Tibial nerve (tissue), 4 donors: ENCODE results near the gene MSI2. TPM values are rescaled to one million over a fixed set of nuclear protein-coding genes. Genes with fewer than 3 reads are reported as not detected.

ENCODE experiments used
- DNase-seq, 2 donors: peaks; one replicate each; pipeline ENCODE4 v3.0.0-alpha.2; 2019; ENCODE audit warnings: low spot score in 2 of 2
- H3K27ac ChIP-seq, 4 donors: fragments of 200-600 bp; sonication (generic) in 3 of 4; one replicate each; pipeline ENCODE4 v1.5.1; 2017 to 2019; ENCODE audit warnings: mild to moderate bottlenecking in 1 of 4
- H3K27me3 ChIP-seq, 2 donors: fragments of 200-600 bp; sonication (generic) in 1 of 2; one replicate each; pipeline versions ENCODE4 v1.5.1 to v1.6.0; 2017 to 2019
- H3K36me3 ChIP-seq, 3 donors: fragments of 200-600 bp; sonication (generic); one replicate each; pipeline ENCODE4 v1.5.1; 2018 to 2019
- H3K4me1 ChIP-seq, 4 donors: fragments of 200-600 bp; sonication (generic) in 3 of 4; one replicate each; pipeline ENCODE4 v1.5.1; 2017 to 2019
- H3K4me3 ChIP-seq, 4 donors: fragments of 200-600 bp; sonication (generic) in 3 of 4; one replicate each; pipeline ENCODE4 v1.5.1; 2017 to 2019; ENCODE audit warnings: mild to moderate bottlenecking in 1 of 4, moderate library complexity in 1 of 4
- H3K9me3 ChIP-seq, 4 donors: fragments of 200-600 bp; sonication (generic) in 3 of 4; one replicate each; pipeline ENCODE4 v1.5.1; 2017 to 2019
- CTCF ChIP-seq, 5 experiments: fragments of 200-600 bp in 3 of 5; fragments of 450-650 bp in 2 of 5; sonication (generic) in 3 of 5; IDR thresholded peaks; one replicate each; pipeline ENCODE4 v1.5.1; 2016 to 2019; ENCODE audit warnings: antibody characterized with exemption in 5 of 5, mild to moderate bottlenecking in 3 of 5, moderate library complexity in 2 of 5
- EP300 ChIP-seq, 2 donors: sonication (generic); formaldehyde crosslinking; IDR thresholded peaks; one replicate each; pipeline ENCODE4 v1.6.1; 2017; ENCODE audit warnings: antibody characterized with exemption in 2 of 2, mild to moderate bottlenecking in 1 of 2
- POLR2A ChIP-seq, 2 donors: fragments of 450-650 bp; IDR thresholded peaks; one replicate each; pipeline ENCODE4 v1.6.1; 2017; ENCODE audit warnings: antibody characterized with exemption in 2 of 2, mild to moderate bottlenecking in 2 of 2, moderate library complexity in 2 of 2
- WGBS, 2 donors: methylation state at CpG; one replicate each; pipeline ENCODE4 v1.1.5; 2018; 5-methylcytosine and 5-hydroxymethylcytosine counted together
- total RNA-seq, 4 donors: library from RNA; depleted of rRNA; stranded (reverse); fragments of >200 nt; gene quantifications; one replicate each; pipeline ENCODE4 v1.1.0, GENCODE V29; 2016

Gene MSI2
- total RNA-seq, 4 donors from 2014 or later: 11.5 to 18.3 (median 14.2) TPM

GRCh38 chr17:57326764-57327163 lies 70.4 kb downstream of the MSI2 start:
- 92 to 93% methylated on average over 5 of the region's 5 CpGs for WGBS, 2 donors

GRCh38 chr17:57327176-57327970 lies 71.0 kb downstream of the MSI2 start:
- Histone ChIP-seq H3K9me3 (no peaks in the 10 kb centered on the region), H3K27me3 (no peaks in the 10 kb centered on the region), H3K27ac (no peak overlapping the region), H3K36me3 (no peaks in the 10 kb centered on the region), H3K4me3 (no peak overlapping the region), H3K4me1 (peaks cover 0 to 15% (median 3%) of the 10 kb centered on the region in 4 donors)
- 89 to 91% methylated on average over 6 of the region's 6 CpGs for WGBS, 2 donors
- no peak for TF ChIP-seq EP300 (IDR thresholded peaks at IDR 0.05)
- no peak for TF ChIP-seq POLR2A (IDR thresholded peaks at IDR 0.05)
- TF ChIP-seq CTCF (IDR thresholded peaks at IDR 0.05): no peak
- DNase-seq: no peak

More at GRCh38 chr17:57326764-57327163, 70.4 kb downstream of the MSI2 start:
- Histone ChIP-seq H3K4me1 (peaks cover 0 to 15% (median 3%) of the 10 kb centered on the region in 4 donors), H3K9me3 (no peaks in the 10 kb centered on the region), H3K27ac (no peak overlapping the region), H3K4me3 (no peak overlapping the region), H3K36me3 (no peaks in the 10 kb centered on the region), H3K27me3 (no peaks in the 10 kb centered on the region)
- DNase-seq: no peak
- TF ChIP-seq EP300 (IDR thresholded peaks at IDR 0.05): no peak
- no peak for TF ChIP-seq CTCF (IDR thresholded peaks at IDR 0.05)
- no peak for TF ChIP-seq POLR2A (IDR thresholded peaks at IDR 0.05)

- Histone ChIP-seq H3K27me3 (no peaks in the 10 kb centered on the region), H3K4me1 (peaks cover 0 to 15% (median 3%) of the 10 kb centered on the region in 4 donors), H3K4me3 (no peak overlapping the region), H3K27ac (no peak overlapping the region), H3K9me3 (no peaks in the 10 kb centered on the region), H3K36me3 (no peaks in the 10 kb centered on the region)
- WGBS, 2 donors: 59 to 72% methylated on average over 1 of the region's 1 CpG
- TF ChIP-seq POLR2A (IDR thresholded peaks at IDR 0.05): no peak
- no peak for TF ChIP-seq CTCF (IDR thresholded peaks at IDR 0.05)
- TF ChIP-seq EP300 (IDR thresholded peaks at IDR 0.05): no peak
- no peak for DNase-seq
Observed at GRCh38 chr17:57328109-57328882, 72.0 kb downstream of the MSI2 start.

- no peak for TF ChIP-seq POLR2A (IDR thresholded peaks at IDR 0.05)
- no peak for TF ChIP-seq CTCF (IDR thresholded peaks at IDR 0.05)
- TF ChIP-seq EP300 (IDR thresholded peaks at IDR 0.05): no peak
- Histone ChIP-seq H3K4me3 (no peak overlapping the region), H3K27me3 (no peaks in the 10 kb centered on the region), H3K36me3 (no peaks in the 10 kb centered on the region), H3K27ac (no peak overlapping the region), H3K4me1 (peaks cover 0 to 15% (median 3%) of the 10 kb centered on the region in 4 donors), H3K9me3 (no peaks in the 10 kb centered on the region)
- no peak for DNase-seq
- 21 to 41% methylated on average over 9 of the region's 9 CpGs for WGBS, 2 donors
Observed at GRCh38 chr17:57329380-57330214, 73.3 kb downstream of the MSI2 start.
